ENCODE measurements around the gene GLI3. TPM values are rescaled to one million over a fixed set of nuclear protein-coding genes. Genes with fewer than 3 reads are reported as not detected.

Gene GLI3
- total RNA-seq, 1 donor, result 4.3 TPM

GRCh38 chr7:42224391-42225003 is 12.5 kb downstream of the GLI3 start:
- DNase-seq (ENCODE audit: low read depth), result no peak
- no peak for TF ChIP-seq CTCF (IDR thresholded peaks at IDR 0.05; ENCODE audit: insufficient read depth, low read depth, low read length)
- H3K4me3 ChIP-seq (ENCODE audit: low read depth, low read length), result no peak overlapping the region

- DNase-seq (ENCODE audit: low read depth), result no peak
- H3K4me3 ChIP-seq (ENCODE audit: low read depth, low read length), result no peak overlapping the region
- TF ChIP-seq CTCF (IDR thresholded peaks at IDR 0.05; ENCODE audit: insufficient read depth, low read depth, low read length), result no peak
Measured at GRCh38 chr7:42222891-42223290, 14.1 kb downstream of the GLI3 start.

- no peak for DNase-seq (ENCODE audit: low read depth)
- TF ChIP-seq CTCF (IDR thresholded peaks at IDR 0.05; ENCODE audit: insufficient read depth, low read depth, low read length), result no peak
- H3K4me3 ChIP-seq (ENCODE audit: low read depth, low read length), result no peak overlapping the region
Measured at GRCh38 chr7:42222125-42222524, 14.9 kb downstream of the GLI3 start.

- no peak for DNase-seq (ENCODE audit: low read depth)
- TF ChIP-seq CTCF (IDR thresholded peaks at IDR 0.05; ENCODE audit: insufficient read depth, low read depth, low read length), result no peak
- no peak overlapping the region for H3K4me3 ChIP-seq (ENCODE audit: low read depth, low read length)
Measured at GRCh38 chr7:42221304-42221703, 15.7 kb downstream of the GLI3 start.

GRCh38 chr7:42219447-42219846 is 17.6 kb downstream of the GLI3 start:
- DNase-seq (ENCODE audit: low read depth), result no peak
- no peak overlapping the region for H3K4me3 ChIP-seq (ENCODE audit: low read depth, low read length)
- TF ChIP-seq CTCF (IDR thresholded peaks at IDR 0.05; ENCODE audit: insufficient read depth, low read depth, low read length), result no peak

- no peak for DNase-seq (ENCODE audit: low read depth)
- no peak overlapping the region for H3K4me3 ChIP-seq (ENCODE audit: low read depth, low read length)
- no peak for TF ChIP-seq CTCF (IDR thresholded peaks at IDR 0.05; ENCODE audit: insufficient read depth, low read depth, low read length)
Measured at GRCh38 chr7:42218248-42218647, 18.8 kb downstream of the GLI3 start.

- no peak overlapping the region for H3K4me3 ChIP-seq (ENCODE audit: low read depth, low read length)
- no peak for TF ChIP-seq CTCF (IDR thresholded peaks at IDR 0.05; ENCODE audit: insufficient read depth, low read depth, low read length)
- no peak for DNase-seq (ENCODE audit: low read depth)
Measured at GRCh38 chr7:42217548-42217947, 19.5 kb downstream of the GLI3 start.

All from fibroblast of villous mesenchyme (primary cell).